GM12878 (cell line): ENCODE measurements around the gene ETF1. TPM values are rescaled to one million over a fixed set of nuclear protein-coding genes. Genes with fewer than 3 reads are reported as not detected.

Experiments
- ATAC-seq: fragments of 200-7000 bp; cut with Tn5 transposase; 3 replicates; pipeline ENCODE4 v1.9.1; 2020; ENCODE audit warnings: mild to moderate bottlenecking, moderate library complexity
- BruUV-seq: library from RNA; stranded (reverse); fragments of 400-500 nt; replicated peaks from 2 replicates; lab custom pipeline; 2021; lab: Mats Ljungman, UMichigan
- CTCF ChIA-PET: fragments of 300-600 bp; sonication (Branson Sonifier 250); formaldehyde crosslinking; extraction: SDS; loops from one replicate; lab custom pipeline; 2021; ENCODE audit warnings: inconsistent platforms; lab: Yijun Ruan, JAX
- POLR2A ChIA-PET: fragments of 350-600 bp; formaldehyde crosslinking; extraction: SDS; loops from one replicate; lab custom pipeline; 2021; ENCODE audit warnings: inconsistent platforms; lab: Charles Lee
- RAD21 ChIA-PET: fragments of 300-600 bp; sonication (Branson Sonifier 250); formaldehyde crosslinking; loops from one replicate; lab custom pipeline; 2023; ENCODE audit warnings: antibody characterized with exemption; ENCODE audit not compliant: unreplicated experiment; lab: Charles Lee
- SMC1A ChIA-PET: fragments of 300-600 bp; sonication (Branson Sonifier 250); formaldehyde crosslinking; loops from one replicate; lab custom pipeline; 2023; ENCODE audit not compliant: unreplicated experiment, uncharacterized antibody; lab: Charles Lee
- DNase-seq: peaks from one replicate; pipeline ENCODE4 v3.0.0-alpha.2; 2011; ENCODE audit warnings: low read depth, low spot score
- FAIRE-seq: peaks from 3 replicates; lab custom pipeline; 2011; peaks lifted over from hg19 to GRCh38; lab: Jason Lieb, UNC
- H2AFZ ChIP-seq: 2 replicates; pipeline ENCODE4 v1.6.0; 2011; ENCODE audit warnings: low read depth, low read length, control low read depth; ENCODE audit not compliant: control insufficient read depth
- H3K27ac ChIP-seq: 2 replicates; pipeline ENCODE4 v1.5.1; 2011; ENCODE audit warnings: control low read depth; ENCODE audit not compliant: control insufficient read depth, insufficient read depth
- H3K27me3 ChIP-seq, 2 experiments: replicated peaks in 1 of 2; 2 replicates each; pipeline versions ENCODE4 v1.6.0 to v1.6.1; 2011; ENCODE audit warnings: low read length in 1 of 2; ENCODE audit not compliant: control insufficient read depth in 2 of 2, insufficient read depth in 2 of 2
- H3K36me3 ChIP-seq, 2 experiments: 2 replicates each; pipeline ENCODE4 v1.5.1; 2011; ENCODE audit warnings: low read length in 1 of 2; ENCODE audit not compliant: control insufficient read depth in 2 of 2, insufficient read depth in 2 of 2
- H3K4me1 ChIP-seq: 2 replicates; pipeline ENCODE4 v1.6.1; 2011; ENCODE audit warnings: mild to moderate bottlenecking, low read length, moderate library complexity, mixed read lengths; ENCODE audit not compliant: control insufficient read depth, insufficient read depth
- H3K4me2 ChIP-seq: 2 replicates; pipeline ENCODE4 v1.6.0; 2011; ENCODE audit warnings: control low read depth; ENCODE audit not compliant: control insufficient read depth, insufficient read depth
- H3K4me3 ChIP-seq: fragments of 200-600 bp; sonication (generic); 2 replicates; pipeline ENCODE4 v1.5.1; 2016
- H3K79me2 ChIP-seq: 2 replicates; pipeline ENCODE4 v1.6.0; 2011; ENCODE audit warnings: low read length; ENCODE audit not compliant: control insufficient read depth, insufficient read depth
- H3K9ac ChIP-seq: 2 replicates; pipeline ENCODE4 v1.8.0; 2011; ENCODE audit warnings: low read length, control low read depth, mixed read lengths; ENCODE audit not compliant: control insufficient read depth, insufficient read depth
- H3K9me3 ChIP-seq: replicated peaks from 3 replicates; pipeline ENCODE4 v1.5.1; 2011; ENCODE audit warnings: mild to moderate bottlenecking, low read length; ENCODE audit not compliant: control insufficient read depth, insufficient read depth
- H4K20me1 ChIP-seq: 2 replicates; pipeline ENCODE4 v1.6.0; 2011; ENCODE audit not compliant: control insufficient read depth, insufficient read depth
- BMI1 ChIP-seq: fragments of 450-650 bp; IDR thresholded peaks from 2 replicates; pipeline ENCODE4 v1.6.1; 2016; ENCODE audit warnings: mild to moderate bottlenecking, moderate library complexity, borderline replicate concordance
- BRCA1 ChIP-seq: IDR thresholded peaks from 2 replicates; pipeline ENCODE4 v1.6.1; 2011; ENCODE audit warnings: low read depth, low read length, improper control_type of control experiment
- CBX5 ChIP-seq: sonication (generic); IDR thresholded peaks from 2 replicates; pipeline ENCODE4 v1.6.1; 2016; ENCODE audit warnings: low read depth, moderate library complexity, mild to moderate bottlenecking, inconsistent platforms
- CREB1 ChIP-seq: IDR thresholded peaks from 2 replicates; pipeline ENCODE4 v1.6.1; 2012; ENCODE audit warnings: low read depth, mild to moderate bottlenecking, inconsistent platforms
- CREM ChIP-seq: IDR thresholded peaks from 2 replicates; pipeline ENCODE4 v1.6.1; 2014; ENCODE audit warnings: antibody characterized with exemption, low read depth
- EZH2 ChIP-seq: IDR thresholded peaks from 2 replicates; pipeline ENCODE4 v1.6.1; 2012; ENCODE audit warnings: low read depth, mild to moderate bottlenecking, control low read depth, inconsistent platforms, low read length, borderline replicate concordance; ENCODE audit not compliant: control insufficient read depth
- FOXM1 ChIP-seq: IDR thresholded peaks from 2 replicates; pipeline ENCODE4 v1.6.1; 2012; ENCODE audit warnings: low read depth, mild to moderate bottlenecking, inconsistent platforms, low read length, moderate library complexity
- HDGF ChIP-seq: fragments of 450-650 bp; IDR thresholded peaks from 2 replicates; pipeline ENCODE4 v1.6.1; 2016; ENCODE audit warnings: antibody characterized with exemption
- MEF2A ChIP-seq: IDR thresholded peaks from 2 replicates; pipeline ENCODE4 v1.6.1; 2011; ENCODE audit warnings: low read depth, mild to moderate bottlenecking, low read length, moderate library complexity; ENCODE audit not compliant: insufficient read depth
- NBN ChIP-seq: fragments of 450-650 bp; IDR thresholded peaks from 2 replicates; pipeline ENCODE4 v1.6.1; 2016
- RBBP5 ChIP-seq: fragments of 200-600 bp; sonication (generic); conservative IDR thresholded peaks from 2 replicates; pipeline ENCODE4 v1.6.1; 2016
- YY1 ChIP-seq: IDR thresholded peaks from 2 replicates; pipeline ENCODE4 v1.6.1; 2011; ENCODE audit warnings: low read depth, mild to moderate bottlenecking, low read length
- ZNF274 ChIP-seq: IDR thresholded peaks from one replicate; pipeline ENCODE4 v1.8.0; 2011; ENCODE audit not compliant: insufficient read length, insufficient read depth
- WGBS: methylation state at CpG from one replicate; pipeline ENCODE4 v1.1.6; 2016; ENCODE audit warnings: low lambda C conversion rate; ENCODE audit not compliant: insufficient replicate concordance, insufficient coverage; ENCODE audit errors: missing lambda C conversion rate; 5-methylcytosine and 5-hydroxymethylcytosine counted together
- in situ Hi-C: fragments of 300-500 bp; cut with MboI; formaldehyde crosslinking; loops from 9 replicates; pipeline ENCODE4 v1.14.3; 2018; ENCODE audit warnings: mixed read lengths
- intact Hi-C: fragments of 100-400 bp; cut with micrococcal nuclease; formaldehyde crosslinking; loops from one replicate; pipeline ENCODE4 v1.14.2; 2022; ENCODE audit not compliant: unreplicated experiment
- polyA plus RNA-seq, 11 experiments: library from polyadenylated mRNA; depleted of rRNA in 4 of 11; unstranded in 6 of 11; stranded (reverse) in 5 of 11; fragments of >200 nt; fragmentation: Nextera tagmentation in 4 of 11; fragmentation: Illumina TruSeq in 1 of 11; extraction: Ambion mirVana in 4 of 11; extraction: Trizol in 1 of 11; gene quantifications; 1 replicate in 1 of 11; 2 replicates in 10 of 11; pipeline versions ENCODE4 v1.2.1 to v1.2.3, GENCODE V29; 2011 to 2016; ENCODE audit warnings: inconsistent platforms in 2 of 11, missing spikeins in 2 of 11, low read depth in 1 of 11
- total RNA-seq, 4 experiments: library from RNA; depleted of rRNA in 3 of 4; stranded (reverse); fragments of >200 nt in 3 of 4; fragmentation: Illumina TruSeq in 1 of 4; extraction: Trizol in 1 of 4; gene quantifications; 2 replicates each; pipeline versions ENCODE4 v1.2.1 to v1.2.3, GENCODE V29; 2013 to 2021
- TF ChIP-seq, protein P1 (sequence below): fragments of 450-650 bp; IDR thresholded peaks from 2 replicates; pipeline ENCODE4 v1.6.1; 2014; ENCODE audit warnings: mild to moderate bottlenecking
- TF ChIP-seq, protein P2 (sequence below): fragments of 450-650 bp; formaldehyde crosslinking; IDR thresholded peaks from 2 replicates; pipeline ENCODE4 v1.4.0; 2020; ENCODE audit warnings: mild to moderate bottlenecking, moderate library complexity
- TF ChIP-seq, protein P3 (sequence below): IDR thresholded peaks from 2 replicates; pipeline ENCODE4 v1.6.1; 2012; ENCODE audit warnings: improper control_type of control experiment, low read depth, low read length; ENCODE audit not compliant: insufficient replicate concordance

ETF1 gene
- total and polyA plus RNA-seq, 10 of the 15 experiments (the other 5 are each of a cell fraction or from before 2014, with no cell fraction given) = 29.8 to 145 (median 108) TPM

DNA sequence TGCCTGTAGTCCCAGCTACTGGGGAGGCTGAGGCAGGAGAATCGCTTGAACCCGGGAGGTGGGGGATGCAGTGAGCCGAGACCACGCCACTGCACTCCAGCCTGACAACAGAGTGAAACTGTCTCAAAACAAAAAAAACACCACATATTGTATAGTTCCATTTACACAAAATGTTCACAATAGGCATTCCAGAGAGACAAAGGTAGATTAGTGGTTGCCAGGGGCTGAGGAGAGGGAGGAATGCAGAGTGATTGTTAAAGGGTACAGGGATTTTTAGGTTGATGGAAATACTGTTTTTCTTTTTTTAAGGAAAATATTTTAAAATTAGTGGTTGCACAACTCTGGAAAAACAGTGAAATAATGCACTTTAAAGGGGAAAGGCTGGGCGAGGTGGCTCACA is 19.6 kb downstream of the ETF1 start:
- intact Hi-C loops = no loop called here
- Histone ChIP-seq H3K4me1 (no peaks in the 10 kb centered on the region), H3K36me3 (peaks cover 0 to 9% of the 10 kb centered on the region in 2 experiments; a peak in 2 of 4 replicates), H4K20me1 (no peaks in the 10 kb centered on the region), H3K4me2 (no peak overlapping the region), H3K4me3 (no peak overlapping the region), H3K27ac (no peak overlapping the region), H2AFZ (no peak overlapping the region), H3K79me2 (peaks cover 46% of the 10 kb centered on the region)
- ATAC-seq = no peak
- SMC1A ChIA-PET = no interaction called here
- WGBS = 99% methylated on average over 5 of the region's 5 CpGs
- DNase-seq = no peak
- in situ Hi-C loops = loop anchor here (25.0 kb wide), 1 partner anchor 336 kb away; the partner anchor contains the start of genes BRD8 and KIF20A
- BruUV-seq = no TSS peak
- POLR2A ChIA-PET = interaction anchor here (0.7 kb wide), 1 partner anchor 11 kb away, joined by 3 read pairs; no protein-coding TSS in a partner anchor
- CTCF ChIA-PET = no interaction called here
- TF ChIP-seq, protein P1, sequence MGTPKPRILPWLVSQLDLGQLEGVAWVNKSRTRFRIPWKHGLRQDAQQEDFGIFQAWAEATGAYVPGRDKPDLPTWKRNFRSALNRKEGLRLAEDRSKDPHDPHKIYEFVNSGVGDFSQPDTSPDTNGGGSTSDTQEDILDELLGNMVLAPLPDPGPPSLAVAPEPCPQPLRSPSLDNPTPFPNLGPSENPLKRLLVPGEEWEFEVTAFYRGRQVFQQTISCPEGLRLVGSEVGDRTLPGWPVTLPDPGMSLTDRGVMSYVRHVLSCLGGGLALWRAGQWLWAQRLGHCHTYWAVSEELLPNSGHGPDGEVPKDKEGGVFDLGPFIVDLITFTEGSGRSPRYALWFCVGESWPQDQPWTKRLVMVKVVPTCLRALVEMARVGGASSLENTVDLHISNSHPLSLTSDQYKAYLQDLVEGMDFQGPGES = no peak
- TF ChIP-seq ZNF274 = no peak
- no peak for TF ChIP-seq BMI1
- TF ChIP-seq, protein P2, sequence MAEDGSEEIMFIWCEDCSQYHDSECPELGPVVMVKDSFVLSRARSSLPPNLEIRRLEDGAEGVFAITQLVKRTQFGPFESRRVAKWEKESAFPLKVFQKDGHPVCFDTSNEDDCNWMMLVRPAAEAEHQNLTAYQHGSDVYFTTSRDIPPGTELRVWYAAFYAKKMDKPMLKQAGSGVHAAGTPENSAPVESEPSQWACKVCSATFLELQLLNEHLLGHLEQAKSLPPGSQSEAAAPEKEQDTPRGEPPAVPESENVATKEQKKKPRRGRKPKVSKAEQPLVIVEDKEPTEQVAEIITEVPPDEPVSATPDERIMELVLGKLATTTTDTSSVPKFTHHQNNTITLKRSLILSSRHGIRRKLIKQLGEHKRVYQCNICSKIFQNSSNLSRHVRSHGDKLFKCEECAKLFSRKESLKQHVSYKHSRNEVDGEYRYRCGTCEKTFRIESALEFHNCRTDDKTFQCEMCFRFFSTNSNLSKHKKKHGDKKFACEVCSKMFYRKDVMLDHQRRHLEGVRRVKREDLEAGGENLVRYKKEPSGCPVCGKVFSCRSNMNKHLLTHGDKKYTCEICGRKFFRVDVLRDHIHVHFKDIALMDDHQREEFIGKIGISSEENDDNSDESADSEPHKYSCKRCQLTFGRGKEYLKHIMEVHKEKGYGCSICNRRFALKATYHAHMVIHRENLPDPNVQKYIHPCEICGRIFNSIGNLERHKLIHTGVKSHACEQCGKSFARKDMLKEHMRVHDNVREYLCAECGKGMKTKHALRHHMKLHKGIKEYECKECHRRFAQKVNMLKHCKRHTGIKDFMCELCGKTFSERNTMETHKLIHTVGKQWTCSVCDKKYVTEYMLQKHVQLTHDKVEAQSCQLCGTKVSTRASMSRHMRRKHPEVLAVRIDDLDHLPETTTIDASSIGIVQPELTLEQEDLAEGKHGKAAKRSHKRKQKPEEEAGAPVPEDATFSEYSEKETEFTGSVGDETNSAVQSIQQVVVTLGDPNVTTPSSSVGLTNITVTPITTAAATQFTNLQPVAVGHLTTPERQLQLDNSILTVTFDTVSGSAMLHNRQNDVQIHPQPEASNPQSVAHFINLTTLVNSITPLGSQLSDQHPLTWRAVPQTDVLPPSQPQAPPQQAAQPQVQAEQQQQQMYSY = no peak
- no peak for TF ChIP-seq EZH2
- TF ChIP-seq CREB1 = no peak
- no peak for TF ChIP-seq RBBP5
- no peak for TF ChIP-seq YY1
- no peak for TF ChIP-seq CBX5
- TF ChIP-seq MEF2A = no peak
- TF ChIP-seq HDGF = no peak
- no peak for TF ChIP-seq CREM
- TF ChIP-seq BRCA1 = no peak
- TF ChIP-seq FOXM1 = no peak
- TF ChIP-seq NBN = no peak
- TF ChIP-seq, protein P3, sequence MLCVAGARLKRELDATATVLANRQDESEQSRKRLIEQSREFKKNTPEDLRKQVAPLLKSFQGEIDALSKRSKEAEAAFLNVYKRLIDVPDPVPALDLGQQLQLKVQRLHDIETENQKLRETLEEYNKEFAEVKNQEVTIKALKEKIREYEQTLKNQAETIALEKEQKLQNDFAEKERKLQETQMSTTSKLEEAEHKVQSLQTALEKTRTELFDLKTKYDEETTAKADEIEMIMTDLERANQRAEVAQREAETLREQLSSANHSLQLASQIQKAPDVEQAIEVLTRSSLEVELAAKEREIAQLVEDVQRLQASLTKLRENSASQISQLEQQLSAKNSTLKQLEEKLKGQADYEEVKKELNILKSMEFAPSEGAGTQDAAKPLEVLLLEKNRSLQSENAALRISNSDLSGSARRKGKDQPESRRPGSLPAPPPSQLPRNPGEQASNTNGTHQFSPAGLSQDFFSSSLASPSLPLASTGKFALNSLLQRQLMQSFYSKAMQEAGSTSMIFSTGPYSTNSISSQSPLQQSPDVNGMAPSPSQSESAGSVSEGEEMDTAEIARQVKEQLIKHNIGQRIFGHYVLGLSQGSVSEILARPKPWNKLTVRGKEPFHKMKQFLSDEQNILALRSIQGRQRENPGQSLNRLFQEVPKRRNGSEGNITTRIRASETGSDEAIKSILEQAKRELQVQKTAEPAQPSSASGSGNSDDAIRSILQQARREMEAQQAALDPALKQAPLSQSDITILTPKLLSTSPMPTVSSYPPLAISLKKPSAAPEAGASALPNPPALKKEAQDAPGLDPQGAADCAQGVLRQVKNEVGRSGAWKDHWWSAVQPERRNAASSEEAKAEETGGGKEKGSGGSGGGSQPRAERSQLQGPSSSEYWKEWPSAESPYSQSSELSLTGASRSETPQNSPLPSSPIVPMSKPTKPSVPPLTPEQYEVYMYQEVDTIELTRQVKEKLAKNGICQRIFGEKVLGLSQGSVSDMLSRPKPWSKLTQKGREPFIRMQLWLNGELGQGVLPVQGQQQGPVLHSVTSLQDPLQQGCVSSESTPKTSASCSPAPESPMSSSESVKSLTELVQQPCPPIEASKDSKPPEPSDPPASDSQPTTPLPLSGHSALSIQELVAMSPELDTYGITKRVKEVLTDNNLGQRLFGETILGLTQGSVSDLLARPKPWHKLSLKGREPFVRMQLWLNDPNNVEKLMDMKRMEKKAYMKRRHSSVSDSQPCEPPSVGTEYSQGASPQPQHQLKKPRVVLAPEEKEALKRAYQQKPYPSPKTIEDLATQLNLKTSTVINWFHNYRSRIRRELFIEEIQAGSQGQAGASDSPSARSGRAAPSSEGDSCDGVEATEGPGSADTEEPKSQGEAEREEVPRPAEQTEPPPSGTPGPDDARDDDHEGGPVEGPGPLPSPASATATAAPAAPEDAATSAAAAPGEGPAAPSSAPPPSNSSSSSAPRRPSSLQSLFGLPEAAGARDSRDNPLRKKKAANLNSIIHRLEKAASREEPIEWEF = no peak
- TF ChIP-seq, all 136 proteins: peak for 0
- Histone ChIP-seq H3K9ac (no peak overlapping the region), H3K9me3 (no peaks in the 10 kb centered on the region), H3K27me3 (no peaks in the 10 kb centered on the region)
- RAD21 ChIA-PET = no interaction called here
- FAIRE-seq = no peak
